NCI-H146 treated with DMSO at 0.1 percent for 48 hours (cell line): ENCODE results near the gene RAI14.
"Not testable (repeated sequence)": the region's sequence is repeated elsewhere in the genome, so short reads cannot be mapped to it uniquely, and the experiment has no call there.

ENCODE experiments used
- DNase-seq: peaks from one replicate; lab custom pipeline; 2025; ENCODE audit not compliant: unreplicated experiment; lab: John Stamatoyannopoulos, UW

RAI14 gene

GRCh38 chr5:34697308-34698108, 41.4 kb downstream of the RAI14 start:
- DNase-seq, result no peak

GRCh38 chr5:34698109-34698419, 41.9 kb downstream of the RAI14 start:
- no peak for DNase-seq

GRCh38 chr5:34698754-34699153, 42.6 kb downstream of the RAI14 start:
- no peak for DNase-seq

- DNase-seq, result no peak
These were observed 43.3 kb downstream of the RAI14 start for GRCh38 chr5:34699155-34700077.

- DNase-seq, result no peak
These were observed 43.9 kb downstream of the RAI14 start for GRCh38 chr5:34700078-34700452.

- not testable (repeated sequence) for DNase-seq
These were observed 45.3 kb downstream of the RAI14 start for GRCh38 chr5:34701442-34701841.

GRCh38 chr5:34703767-34704713, 47.9 kb downstream of the RAI14 start:
- no peak for DNase-seq

- DNase-seq, result no peak
These were observed 50.0 kb downstream of the RAI14 start for GRCh38 chr5:34706084-34706483.

GRCh38 chr5:34707451-34708107, 51.5 kb downstream of the RAI14 start:
- no peak for DNase-seq

- no peak for DNase-seq
These were observed 52.6 kb downstream of the RAI14 start for GRCh38 chr5:34708777-34709176.

- DNase-seq, result no peak
These were observed 53.9 kb downstream of the RAI14 start for GRCh38 chr5:34709861-34710673.

GRCh38 chr5:34712565-34712964, 56.4 kb downstream of the RAI14 start:
- DNase-seq, result no peak

GRCh38 chr5:34715711-34716110, 59.6 kb downstream of the RAI14 start:
- DNase-seq, result no peak

GRCh38 chr5:34716986-34717385, 60.9 kb downstream of the RAI14 start:
- DNase-seq, result no peak

- no peak for DNase-seq
These were observed 61.5 kb downstream of the RAI14 start for GRCh38 chr5:34717426-34718327.

- DNase-seq, result no peak
These were observed 62.4 kb downstream of the RAI14 start for GRCh38 chr5:34718516-34718915.

GRCh38 chr5:34719029-34719428, 62.9 kb downstream of the RAI14 start:
- DNase-seq, result no peak

GRCh38 chr5:34721327-34721726, 65.2 kb downstream of the RAI14 start:
- no peak for DNase-seq

- no peak for DNase-seq
These were observed 66.1 kb downstream of the RAI14 start for GRCh38 chr5:34722183-34722582.
